Measurements from ENCODE around the gene CFAP69.
"Not testable (repeated sequence)": the region's sequence is repeated elsewhere in the genome, so short reads cannot be mapped to it uniquely, and the experiment has no call there.

Gene CFAP69

DNA sequence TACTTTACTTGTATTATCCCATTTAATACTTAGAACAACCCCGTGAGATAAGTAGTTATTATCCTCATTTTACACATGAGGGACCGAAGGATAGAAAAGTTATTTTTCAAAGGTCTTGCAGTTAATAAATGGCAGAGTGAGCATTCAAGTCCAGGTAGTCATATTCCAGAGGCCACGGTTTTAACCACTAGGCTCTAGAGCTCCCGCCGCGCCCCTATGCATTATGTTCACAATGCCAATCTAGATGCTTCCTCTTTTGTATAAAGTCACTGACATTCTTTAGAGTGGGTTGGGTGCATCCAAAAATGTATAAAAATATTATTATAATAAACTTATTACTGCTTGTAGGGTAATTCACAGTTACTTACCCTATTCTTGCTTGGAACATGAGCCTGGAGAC, 11.4 kb upstream of the CFAP69 start:
- DNase-seq (ENCODE audit: low spot score) = no peak

DNA sequence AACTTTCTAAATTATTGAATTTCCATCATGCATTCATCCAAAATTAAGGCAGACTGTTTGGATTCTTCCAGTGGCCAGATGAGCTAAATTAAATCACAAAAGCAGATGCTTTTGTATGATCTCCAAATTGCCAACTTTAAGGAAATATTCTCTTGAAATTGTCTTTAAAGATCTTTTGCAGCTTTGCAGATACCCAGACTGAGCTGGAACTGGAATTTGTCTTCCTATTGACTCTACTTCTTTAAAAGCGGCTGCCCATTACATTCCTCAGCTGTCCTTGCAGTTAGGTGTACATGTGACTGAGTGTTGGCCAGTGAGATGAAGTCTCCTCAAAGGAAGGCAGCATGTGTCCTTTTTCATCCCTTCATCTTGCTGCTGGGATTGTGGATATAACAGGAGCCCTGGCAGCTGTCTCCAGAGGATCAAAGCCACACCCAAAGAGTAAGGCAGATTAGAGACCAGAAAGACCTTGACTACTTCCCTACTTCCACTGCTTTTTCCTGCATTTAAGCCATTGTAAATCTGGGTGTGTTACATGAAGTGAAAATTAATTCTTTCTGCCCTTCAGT, 8.2 kb upstream of the CFAP69 start:
- DNase-seq (ENCODE audit: low spot score) = no peak

DNA sequence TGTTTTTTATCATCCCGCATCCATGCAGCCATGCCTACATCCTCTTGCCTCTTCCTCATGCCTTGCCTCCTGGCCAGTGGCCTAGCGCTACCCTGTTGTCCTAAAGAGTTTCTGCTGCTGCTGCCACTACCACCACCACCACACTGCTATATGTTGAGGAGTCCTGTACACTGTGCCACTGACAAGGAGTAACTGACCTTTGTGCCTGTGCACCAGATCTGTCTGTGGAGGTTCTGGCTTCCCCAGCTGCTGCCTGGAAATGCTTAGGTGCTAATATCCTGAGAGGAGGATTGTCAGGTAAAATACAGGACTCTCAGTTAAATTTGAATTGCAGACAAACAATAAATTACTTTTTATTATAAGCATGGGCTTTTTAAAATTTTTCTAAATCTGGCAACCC, 7.0 kb upstream of the CFAP69 start:
- DNase-seq (ENCODE audit: low spot score) = no peak

DNA sequence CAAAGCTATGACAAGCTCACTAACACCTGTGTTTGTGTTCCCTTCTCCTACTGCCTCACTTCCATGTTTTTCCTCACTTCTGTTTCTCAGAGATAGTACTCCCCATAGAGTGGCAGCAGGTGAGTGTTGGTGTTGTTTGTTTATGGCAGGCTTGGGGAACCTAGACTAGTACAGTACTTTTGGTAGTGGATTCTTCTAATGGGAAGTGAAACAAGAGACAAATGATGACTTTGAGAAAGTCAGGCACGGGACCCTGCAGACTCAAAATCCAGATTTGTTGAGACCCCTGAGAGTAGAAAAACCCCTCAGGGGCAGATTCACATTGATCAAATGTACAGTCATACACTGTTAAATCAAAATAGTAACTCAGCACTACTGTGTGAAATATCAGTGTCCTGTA, 6.4 kb upstream of the CFAP69 start:
- DNase-seq (ENCODE audit: low spot score) = no peak

DNA sequence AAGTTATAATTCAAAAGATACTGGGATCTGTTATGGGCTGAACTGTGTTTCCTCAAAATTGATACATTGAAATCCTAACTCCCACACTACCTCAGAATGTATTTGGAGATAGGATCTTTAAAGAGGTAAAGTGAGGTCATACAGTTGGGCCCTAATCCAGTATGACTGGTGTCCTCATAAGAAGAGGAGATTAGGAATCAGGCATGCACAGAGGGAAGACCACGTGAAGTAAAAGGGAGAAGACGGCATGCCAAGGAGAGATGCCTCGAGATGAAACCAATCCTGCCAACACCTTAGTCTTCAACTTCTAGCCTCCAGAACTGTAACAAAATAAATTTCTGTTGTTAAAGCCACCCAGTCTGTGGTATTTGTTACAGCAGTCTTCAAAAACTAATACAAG, 5.9 kb upstream of the CFAP69 start:
- no peak for DNase-seq (ENCODE audit: low spot score)

DNA sequence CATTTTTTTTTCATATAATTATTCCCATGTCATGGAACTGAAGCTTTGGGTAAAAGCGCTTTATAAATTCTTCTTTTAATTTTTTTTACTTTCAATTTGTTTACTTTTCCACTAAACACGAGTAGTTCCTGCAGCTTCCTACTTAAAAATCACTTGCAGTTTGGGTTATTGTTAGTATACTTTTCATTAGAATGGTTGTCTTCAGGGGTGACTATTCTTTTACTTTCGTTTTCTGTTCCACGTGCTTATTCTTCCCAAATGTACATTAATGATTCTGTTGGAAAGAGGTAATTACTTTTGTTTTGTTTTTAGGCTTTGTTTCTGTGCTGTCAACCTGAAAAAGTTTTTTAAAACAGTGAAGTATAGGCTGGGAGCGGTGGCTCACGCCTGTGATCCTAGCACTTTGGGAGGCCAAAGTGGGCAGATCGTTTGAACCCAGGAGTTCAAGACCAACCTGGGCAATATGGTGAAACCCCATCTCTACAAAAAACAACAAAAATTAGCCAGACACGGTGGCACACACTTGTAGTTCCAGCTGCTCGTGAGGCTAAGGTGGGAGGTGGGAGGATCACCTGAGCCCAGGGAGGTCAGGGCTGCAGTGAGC, 5.2 kb upstream of the CFAP69 start:
- DNase-seq (ENCODE audit: low spot score) = no peak

DNA sequence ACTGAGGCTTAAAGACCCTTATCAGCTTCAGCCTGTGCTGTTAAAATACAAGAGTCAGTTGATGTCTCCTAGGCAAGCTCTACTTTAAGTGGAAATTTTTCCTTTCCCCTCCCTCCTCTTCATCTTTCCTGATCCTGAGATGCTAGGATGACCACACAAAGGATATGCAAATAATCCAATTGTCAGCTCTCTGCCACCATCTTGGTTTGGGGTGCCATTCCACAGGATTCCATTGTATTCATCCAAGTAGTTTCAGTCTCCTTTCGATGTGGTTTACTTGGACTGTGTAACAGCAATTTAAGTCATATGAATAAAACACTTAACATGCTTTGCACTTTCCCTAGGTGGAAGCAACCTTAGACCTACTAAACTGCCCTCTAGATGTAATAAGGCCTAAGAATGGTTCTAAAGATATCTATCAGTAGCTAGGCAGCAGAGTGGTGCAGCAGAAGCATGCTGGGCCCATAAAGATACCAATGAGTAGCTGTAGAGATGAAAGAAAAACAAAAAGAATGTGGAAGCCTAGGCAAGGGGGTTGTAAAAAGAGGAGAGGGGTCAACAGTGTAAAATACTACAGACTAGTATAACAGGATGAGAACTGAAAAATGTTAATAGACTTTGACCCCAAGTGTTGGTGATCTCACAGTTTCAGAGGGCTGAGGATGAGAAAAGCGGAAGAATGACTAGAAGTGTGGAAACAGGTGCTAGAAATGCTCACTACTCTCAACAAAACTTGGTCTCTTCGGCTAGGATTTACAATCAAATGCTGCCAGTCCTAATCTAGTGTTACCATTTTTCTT, 2.4 kb upstream of the CFAP69 start:
- no peak for DNase-seq (ENCODE audit: low spot score)

DNA sequence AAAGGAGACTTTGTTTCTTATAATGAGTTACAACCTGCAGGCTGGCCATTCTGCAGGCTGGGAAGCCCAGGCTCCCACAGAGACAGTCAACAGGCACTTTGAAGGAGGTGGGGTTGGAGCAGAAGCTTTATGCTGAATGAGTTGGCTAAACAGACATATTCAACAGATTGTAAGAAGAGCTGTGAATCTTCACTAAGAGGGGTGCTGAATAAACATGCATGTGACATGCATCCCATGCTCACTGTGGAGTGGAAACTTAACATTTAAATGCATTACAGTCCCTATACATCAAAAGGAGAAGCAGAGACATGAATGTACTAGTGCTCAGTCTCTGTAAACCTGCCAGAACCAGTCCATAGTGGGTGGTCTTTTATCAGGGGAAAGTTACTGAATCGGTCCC, 1.4 kb upstream of the CFAP69 start:
- DNase-seq (ENCODE audit: low spot score) = no peak

DNA sequence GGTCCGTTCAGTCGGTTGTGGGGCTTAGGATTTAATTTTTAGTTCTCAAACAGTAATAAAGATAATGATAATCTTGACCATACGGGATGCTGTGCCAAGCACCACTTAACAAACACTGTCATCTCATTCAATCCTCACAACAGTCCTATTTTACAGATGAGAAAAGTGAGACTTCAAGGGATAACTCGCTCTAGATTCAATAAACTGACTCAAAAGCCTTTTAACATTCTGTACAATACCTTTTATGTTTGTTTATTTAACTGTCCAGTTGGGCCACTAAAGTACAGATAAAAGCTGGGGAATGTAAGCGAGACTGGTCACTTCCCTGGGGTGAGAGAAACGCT, 437 bp upstream of the CFAP69 start:
- DNase-seq (ENCODE audit: low spot score) = no peak

DNA sequence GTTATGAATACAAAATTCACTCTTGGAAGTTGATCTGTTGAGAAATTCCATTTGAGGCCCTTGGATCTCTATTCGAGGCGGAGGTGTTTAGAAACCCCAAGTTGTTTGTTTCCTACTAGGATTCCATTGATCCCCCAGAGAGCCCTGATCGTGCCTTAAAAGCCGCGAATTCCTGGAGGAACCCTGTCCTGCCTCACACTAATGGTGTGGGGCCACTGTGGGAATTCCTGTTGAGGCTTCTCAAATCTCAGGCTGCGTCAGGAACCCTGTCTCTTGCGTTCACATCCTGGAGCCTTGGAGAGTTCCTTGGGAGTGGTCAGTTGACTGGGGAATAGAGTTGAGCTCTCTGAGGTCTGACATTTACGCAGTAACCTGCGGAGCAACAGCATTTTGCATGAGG, 1.2 kb downstream of the CFAP69 start:
- DNase-seq (ENCODE audit: low spot score) = peak; percentile 4

DNA sequence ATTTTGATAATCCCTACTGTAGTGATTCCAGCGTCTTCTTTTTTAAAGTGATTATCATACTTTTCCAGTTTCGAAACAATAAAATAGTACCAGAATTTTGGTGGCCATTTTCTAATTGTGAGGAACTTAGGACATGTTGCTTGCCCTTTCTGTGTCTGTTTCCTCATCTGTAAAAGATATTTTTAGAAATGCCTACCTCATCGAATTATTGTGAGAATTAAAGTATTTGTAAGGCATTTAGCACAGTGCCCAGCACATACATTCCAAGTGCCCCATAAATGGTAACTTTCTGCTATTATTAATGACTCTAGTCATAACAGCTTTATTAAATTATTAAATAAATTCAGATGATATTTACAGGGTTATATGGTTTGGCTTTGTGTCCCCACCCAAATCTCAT, 3.7 kb downstream of the CFAP69 start:
- no peak for DNase-seq (ENCODE audit: low spot score)

DNA sequence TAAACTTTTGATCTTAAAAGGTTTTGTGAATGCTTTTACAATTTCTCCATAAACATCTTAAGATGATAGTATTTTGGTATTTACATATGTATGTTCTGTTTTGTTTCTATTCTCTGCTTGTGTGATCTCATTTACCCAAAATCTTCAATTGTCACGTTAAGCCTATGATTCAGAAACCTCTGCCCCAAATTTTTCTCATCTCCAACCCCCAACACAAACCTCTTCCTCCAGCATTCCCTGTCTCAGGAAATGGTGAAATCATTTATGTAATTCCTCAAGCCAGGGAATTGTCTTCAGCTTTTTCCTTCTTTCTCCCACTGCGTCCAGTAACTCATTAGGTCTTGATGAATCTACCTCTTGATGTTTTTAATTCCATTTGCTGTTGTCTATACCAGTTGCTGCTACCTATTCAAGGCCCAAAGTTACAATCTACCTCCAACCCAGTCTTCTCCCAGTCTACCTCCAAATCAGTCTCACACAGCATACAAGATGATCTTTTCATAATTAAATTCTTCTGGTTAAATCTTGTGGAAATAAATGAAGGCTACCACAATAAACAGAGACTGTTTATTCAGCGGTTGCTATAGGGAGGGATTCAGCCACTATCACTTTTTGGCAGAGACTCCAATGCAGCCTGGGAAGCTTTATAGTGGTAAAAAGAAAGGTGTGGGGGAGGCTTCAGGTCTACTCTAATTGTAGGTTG, 5.8 kb downstream of the CFAP69 start:
- DNase-seq (ENCODE audit: low spot score) = peak; percentile 18

DNA sequence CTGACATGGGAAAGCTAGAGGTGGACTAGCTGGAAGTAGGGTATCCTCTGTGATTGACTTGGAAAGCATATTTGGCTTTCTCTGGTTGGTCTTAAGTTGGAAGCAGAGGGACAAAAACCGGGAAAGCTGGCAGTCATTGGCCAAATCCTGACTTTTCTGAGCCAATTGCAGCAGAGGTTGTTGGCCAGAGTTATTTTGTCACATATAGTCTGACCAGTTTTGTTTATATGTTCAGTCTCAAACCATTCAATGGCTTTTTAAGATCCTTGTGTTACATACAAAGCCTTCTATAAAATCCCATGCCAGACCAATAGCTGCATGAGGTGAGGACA, 6.3 kb downstream of the CFAP69 start:
- DNase-seq (ENCODE audit: low spot score) = peak; percentile 10

DNA sequence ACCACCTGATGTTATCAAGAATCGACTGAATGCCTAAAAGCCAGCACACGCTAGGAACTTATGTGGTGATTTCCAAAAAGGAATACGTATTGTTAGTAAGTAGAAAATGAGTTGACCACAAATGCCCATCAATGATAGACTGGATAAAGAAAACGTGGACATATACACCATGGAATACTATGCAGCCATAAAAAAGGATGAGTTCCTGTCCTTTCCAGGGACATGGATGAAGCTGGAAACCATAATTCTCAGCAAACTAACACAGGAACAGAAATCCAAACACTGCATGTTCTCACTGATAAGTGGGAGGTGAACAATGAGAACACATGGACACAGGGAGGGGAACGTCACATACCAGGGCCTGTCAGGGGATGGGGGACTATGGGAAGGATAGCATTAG, 11.0 kb downstream of the CFAP69 start:
- not testable (repeated sequence) for DNase-seq (ENCODE audit: low spot score)

DNA sequence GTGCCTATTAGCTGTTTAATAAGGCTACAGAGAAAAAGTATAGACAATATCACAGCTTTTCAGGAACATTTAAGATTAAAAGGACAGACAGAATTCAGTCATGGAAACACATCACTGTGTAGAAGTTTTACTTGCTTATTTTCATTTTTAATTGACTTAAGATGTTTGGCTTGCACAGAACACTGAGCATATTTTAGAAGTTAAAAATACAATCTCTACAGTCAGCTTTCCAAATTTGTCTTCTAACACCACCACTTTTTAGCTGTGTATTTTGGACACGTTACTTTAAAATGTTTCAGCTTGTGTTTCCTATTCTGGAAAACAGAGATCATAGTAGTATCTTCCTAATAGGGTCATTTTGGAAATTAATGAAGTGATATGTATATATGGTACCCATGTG, 11.8 kb downstream of the CFAP69 start:
- DNase-seq (ENCODE audit: low spot score) = no peak

DNA sequence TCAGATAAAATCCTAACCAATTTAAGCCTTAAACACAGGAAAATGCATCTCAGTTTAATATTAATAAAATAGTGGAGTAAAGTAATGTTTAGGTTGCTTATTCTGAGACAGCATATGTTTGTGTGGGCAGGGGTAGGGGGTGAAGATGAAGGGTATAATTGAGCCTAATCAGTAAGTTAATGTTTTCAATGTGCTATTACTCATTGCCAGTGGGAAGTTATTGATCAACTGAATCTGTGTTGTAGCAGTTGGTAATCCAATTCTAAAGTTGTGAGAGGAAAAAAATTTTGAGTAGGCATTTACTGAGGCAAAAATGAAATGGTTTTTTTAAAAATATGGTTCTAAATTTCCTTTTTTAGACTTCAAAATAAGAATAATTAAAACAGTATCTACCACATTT, 16.5 kb downstream of the CFAP69 start:
- no peak for DNase-seq (ENCODE audit: low spot score)

DNA sequence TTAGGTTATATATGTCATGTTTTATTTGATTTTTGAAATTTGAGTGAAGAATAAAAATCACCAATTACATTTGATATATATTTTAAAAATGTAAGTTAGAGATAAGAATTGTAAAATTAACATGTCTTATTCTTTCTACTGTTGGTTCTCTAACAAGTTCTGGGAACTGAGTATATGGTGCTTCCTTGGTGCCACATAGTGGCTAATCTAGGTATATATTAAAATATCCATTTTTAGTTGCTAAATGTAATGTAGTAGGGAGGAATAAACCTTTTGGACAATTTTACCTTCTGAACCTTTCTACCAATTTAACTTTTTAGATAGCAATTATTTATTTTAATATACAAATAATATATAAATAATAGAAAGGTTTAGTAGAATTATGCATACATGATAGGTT, 17.5 kb downstream of the CFAP69 start:
- DNase-seq (ENCODE audit: low spot score) = peak; percentile 15

DNA sequence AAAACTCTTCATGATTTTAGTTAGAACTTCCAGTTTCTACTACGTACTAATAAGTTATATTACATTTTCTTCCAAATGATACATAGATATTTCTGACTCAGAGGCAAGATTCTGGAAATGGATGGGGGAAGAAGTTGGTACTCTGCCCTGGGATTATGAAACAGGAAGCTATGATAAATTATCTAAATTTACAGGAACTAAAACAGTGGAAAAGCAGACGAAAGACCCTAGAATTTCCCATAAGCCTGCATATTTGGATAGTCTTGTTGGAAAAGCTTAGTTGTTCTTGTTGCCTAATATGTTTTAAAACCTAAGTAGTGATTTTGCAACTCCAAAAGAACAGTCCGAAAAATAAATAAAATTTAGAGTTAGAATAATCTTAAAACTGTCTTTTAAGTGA, 21.8 kb downstream of the CFAP69 start:
- peak; percentile 4 for DNase-seq (ENCODE audit: low spot score)

DNA sequence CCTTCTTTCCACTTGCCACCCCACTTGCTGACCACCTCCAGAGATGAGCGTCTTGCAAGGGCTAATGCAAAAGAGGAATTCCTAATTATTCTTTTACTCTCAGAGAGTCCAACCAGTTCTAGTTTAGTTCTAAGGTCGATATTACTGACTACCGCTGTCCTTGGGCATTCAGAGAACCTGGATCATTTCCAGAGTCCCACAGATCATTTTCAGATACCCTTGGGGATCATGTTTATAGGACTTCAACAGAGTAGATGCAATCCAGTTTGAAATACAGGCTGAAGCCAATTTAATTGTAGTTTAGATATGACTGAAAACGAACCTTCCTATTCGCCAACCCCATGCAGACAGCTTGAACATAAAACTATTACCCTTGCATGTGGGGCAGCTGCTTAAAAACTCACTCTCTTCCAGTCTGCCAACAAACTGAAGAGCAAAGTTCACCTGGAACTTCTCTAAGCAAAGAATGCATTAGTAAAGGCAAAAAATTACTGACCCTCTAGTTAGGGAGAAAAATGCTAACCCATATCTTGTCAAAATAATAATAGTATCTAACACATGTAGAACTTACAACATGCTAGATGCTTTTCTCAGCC, 22.4 kb downstream of the CFAP69 start:
- no peak for DNase-seq (ENCODE audit: low spot score)

DNA sequence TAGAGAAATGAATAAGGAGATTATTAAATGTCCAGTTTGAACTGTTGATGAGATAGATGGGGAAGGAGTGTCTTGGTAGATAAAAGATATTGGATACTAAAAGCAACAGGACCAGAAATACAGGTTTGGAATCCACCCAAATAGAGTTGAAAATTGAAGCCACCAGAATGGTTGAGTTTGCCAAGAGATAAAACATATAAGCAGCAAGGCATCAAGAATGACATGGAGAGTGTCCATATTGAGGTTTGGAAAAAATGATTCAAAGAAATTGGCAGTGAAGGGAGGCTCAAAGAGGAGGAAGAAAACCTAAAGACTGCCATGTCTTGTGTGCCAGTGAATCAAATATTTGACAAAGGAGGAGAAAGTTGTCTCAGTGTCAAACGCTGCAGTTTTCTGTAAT, 24.2 kb downstream of the CFAP69 start:
- DNase-seq (ENCODE audit: low spot score) = no peak

DNA sequence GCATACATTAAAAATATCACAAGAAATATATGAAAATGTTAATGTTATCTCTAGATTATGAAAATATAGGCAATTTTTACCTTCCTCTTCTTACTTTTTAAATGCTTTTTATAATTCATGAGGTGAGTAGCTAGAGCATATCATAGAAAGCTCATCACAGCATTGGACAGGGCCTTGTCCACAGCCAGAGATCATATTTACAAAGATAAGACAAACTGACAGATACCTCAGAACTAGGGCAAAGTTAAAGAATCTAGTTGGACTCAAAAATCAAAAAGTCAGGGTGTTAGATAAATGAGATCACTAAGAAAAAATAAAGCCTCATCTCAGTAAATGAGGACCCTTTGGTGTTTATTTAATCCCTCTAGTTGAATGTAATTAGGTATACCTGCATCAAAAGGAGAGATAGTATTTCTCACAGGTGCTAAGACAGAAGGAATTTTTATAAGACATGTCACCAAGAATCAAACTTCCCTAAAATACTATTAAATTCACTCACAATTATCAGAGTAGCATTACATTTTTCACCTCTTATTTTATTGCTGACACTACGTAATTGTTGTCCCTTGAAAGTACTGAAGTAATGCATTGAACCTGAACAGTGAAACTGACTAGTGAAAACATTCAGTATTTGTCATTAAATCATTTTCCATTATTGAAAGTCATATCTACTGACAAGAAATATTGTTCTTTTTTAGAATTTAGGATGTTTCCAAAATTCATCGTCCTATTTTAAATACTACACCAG, 25.6 kb downstream of the CFAP69 start:
- DNase-seq (ENCODE audit: low spot score) = no peak

DNA sequence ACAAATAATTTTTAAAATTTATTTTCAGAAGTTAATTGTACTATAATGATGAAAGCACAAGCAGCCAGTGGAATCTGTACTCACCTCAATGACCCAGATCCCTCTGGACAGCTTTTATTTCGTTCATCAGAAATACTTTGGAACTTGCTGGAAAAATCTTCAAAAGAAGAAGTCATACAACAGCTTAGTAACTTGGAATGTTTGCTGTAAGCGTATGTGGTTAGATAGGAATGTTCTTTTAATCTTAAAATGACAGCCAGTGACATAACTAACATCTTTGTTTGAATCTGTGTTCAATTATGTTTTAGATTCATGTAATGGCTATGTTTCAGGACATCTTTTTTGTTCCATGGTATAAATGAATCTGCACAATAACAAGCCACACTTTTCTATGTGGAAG, 26.8 kb downstream of the CFAP69 start:
- peak; percentile 27 for DNase-seq (ENCODE audit: low spot score)

All from AG08396 (cell line).